OCI-M1 (cell line): Measurements from ENCODE around the gene FKBP4.

ENCODE experiments used
- DNase-seq: peaks from one replicate; lab custom pipeline; 2025; lab: John Stamatoyannopoulos, UW

Gene FKBP4

DNA sequence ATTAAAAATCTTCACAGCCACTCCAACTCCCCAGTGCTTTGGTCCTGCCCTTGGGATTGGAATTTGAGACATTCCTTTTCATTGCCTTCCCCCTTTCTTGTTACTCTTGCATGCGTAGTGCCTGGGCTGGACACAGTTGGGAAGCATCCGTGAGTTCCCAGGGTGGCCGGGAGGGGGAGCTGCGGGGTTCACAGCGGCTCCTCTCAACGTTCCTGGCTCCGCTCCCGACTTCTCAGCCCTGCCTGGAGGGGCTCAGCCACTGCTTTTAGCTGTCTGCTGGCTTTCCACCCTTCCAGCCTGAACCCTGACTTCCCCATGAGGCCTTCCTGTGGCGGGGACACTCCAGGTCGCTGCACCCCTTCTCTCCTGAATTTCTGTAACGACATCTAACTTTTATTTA lies 58.9 kb downstream of the FKBP4 start:
- DNase-seq: peak; percentile 64
